WTC11 (cell line): ENCODE measurements around the gene LRRC7. TPM values are rescaled to one million over a fixed set of nuclear protein-coding genes. Genes with fewer than 3 reads are reported as not detected.

Source experiments
- ATAC-seq: fragments of 200-7000 bp; cut with Tn5 transposase; 2 replicates; pipeline ENCODE4 v1.10.0; 2021; ENCODE audit warnings: mild to moderate bottlenecking, moderate library complexity
- CTCF ChIA-PET: fragments of 300-600 bp; sonication (Branson Sonifier 250); formaldehyde crosslinking; loops from one replicate; lab custom pipeline; 2021; ENCODE audit warnings: antibody characterized with exemption; lab: Charles Lee
- POLR2A ChIA-PET: fragments of 350-600 bp; sonication (Branson Sonifier 250); formaldehyde crosslinking; loops from one replicate; lab custom pipeline; 2021; ENCODE audit warnings: antibody characterized with exemption; lab: Charles Lee
- DNase-seq: peaks from one replicate; pipeline ENCODE4 v3.0.0; 2021; ENCODE audit warnings: low spot score
- H3K27ac Mint-ChIP-seq: 2 replicates; pipeline ENCODE4 v1.8.0; 2021; ENCODE audit warnings: mixed read lengths
- H3K27me3 Mint-ChIP-seq: 2 replicates; pipeline ENCODE4 v1.8.0; 2021; ENCODE audit warnings: low read depth, mild to moderate bottlenecking, moderate library complexity, mixed read lengths
- H3K36me3 Mint-ChIP-seq: 2 replicates; pipeline ENCODE4 v1.8.0; 2021; ENCODE audit warnings: mixed read lengths
- H3K4me1 Mint-ChIP-seq: 2 replicates; pipeline ENCODE4 v1.8.0; 2022; ENCODE audit warnings: mixed read lengths
- H3K4me3 Mint-ChIP-seq: 2 replicates; pipeline ENCODE4 v1.8.0; 2021; ENCODE audit warnings: mild to moderate bottlenecking, moderate library complexity, mixed read lengths
- H3K9me3 Mint-ChIP-seq: 2 replicates; pipeline ENCODE4 v1.8.0; 2021; ENCODE audit warnings: mixed read lengths
- ARID4B ChIP-seq: sonication (generic); formaldehyde crosslinking; IDR thresholded peaks from 2 replicates; pipeline ENCODE4 v1.8.0; 2023; ENCODE audit warnings: missing genetic modification reagents, mild to moderate bottlenecking, borderline replicate concordance
- ATF1 ChIP-seq: sonication (generic); formaldehyde crosslinking; IDR thresholded peaks from 2 replicates; pipeline ENCODE4 v1.8.1; 2023; ENCODE audit warnings: mild to moderate bottlenecking, moderate library complexity, missing genetic modification reagents
- CBFB ChIP-seq: sonication (generic); formaldehyde crosslinking; IDR thresholded peaks from 2 replicates; pipeline ENCODE4 v1.8.1; 2022; ENCODE audit warnings: mild to moderate bottlenecking, low read depth, missing genetic modification reagents
- ESRRA ChIP-seq: sonication (generic); formaldehyde crosslinking; IDR thresholded peaks from 2 replicates; pipeline ENCODE4 v1.8.1; 2022; ENCODE audit warnings: mild to moderate bottlenecking, missing genetic modification reagents, borderline replicate concordance
- ETV6 ChIP-seq: sonication (generic); formaldehyde crosslinking; IDR thresholded peaks from 2 replicates; pipeline ENCODE4 v1.8.1; 2022; ENCODE audit warnings: mild to moderate bottlenecking, missing genetic modification reagents
- FOXP1 ChIP-seq: sonication (generic); formaldehyde crosslinking; IDR thresholded peaks from 2 replicates; pipeline ENCODE4 v1.8.0; 2022; ENCODE audit warnings: missing genetic modification reagents, mild to moderate bottlenecking, moderate library complexity, borderline replicate concordance
- OVOL2 ChIP-seq: fragments of 250-450 bp; sonication (Bioruptor Pico); IDR thresholded peaks from 2 replicates; pipeline ENCODE4 v1.9.0; 2021; ENCODE audit warnings: mild to moderate bottlenecking, borderline replicate concordance
- PRRX2 ChIP-seq: fragments of 250-450 bp; sonication (Bioruptor Pico); IDR thresholded peaks from 2 replicates; pipeline ENCODE4 v1.8.0; 2021; ENCODE audit warnings: mild to moderate bottlenecking
- RORB ChIP-seq: fragments of 250-450 bp; sonication (Bioruptor Pico); IDR thresholded peaks from 2 replicates; pipeline ENCODE4 v1.9.0; 2021; ENCODE audit warnings: mild to moderate bottlenecking
- SMAD3 ChIP-seq: sonication (generic); formaldehyde crosslinking; IDR thresholded peaks from 2 replicates; pipeline ENCODE4 v1.8.0; 2022; ENCODE audit warnings: missing genetic modification reagents, mild to moderate bottlenecking, borderline replicate concordance
- TEAD1 ChIP-seq: sonication (generic); formaldehyde crosslinking; IDR thresholded peaks from 2 replicates; pipeline ENCODE4 v1.8.0; 2022; ENCODE audit warnings: mild to moderate bottlenecking, missing genetic modification reagents
- TP53 ChIP-seq: sonication (generic); formaldehyde crosslinking; IDR thresholded peaks from 2 replicates; pipeline ENCODE4 v1.8.1; 2023; ENCODE audit warnings: mild to moderate bottlenecking, missing genetic modification reagents
- ZNF138 ChIP-seq: sonication (generic); formaldehyde crosslinking; conservative IDR thresholded peaks from 2 replicates; pipeline ENCODE4 v1.8.1; 2022; ENCODE audit warnings: mild to moderate bottlenecking, moderate library complexity, missing genetic modification reagents
- ZNF281 ChIP-seq: sonication (generic); formaldehyde crosslinking; IDR thresholded peaks from 2 replicates; pipeline ENCODE4 v1.8.0; 2023; ENCODE audit warnings: mild to moderate bottlenecking, missing genetic modification reagents
- ZNF317 ChIP-seq: sonication (generic); formaldehyde crosslinking; IDR thresholded peaks from 2 replicates; pipeline ENCODE4 v1.8.1; 2023; ENCODE audit warnings: low read depth, mild to moderate bottlenecking, moderate library complexity, missing genetic modification reagents, borderline replicate concordance
- ZNF396 ChIP-seq: fragments of 250-450 bp; sonication (Bioruptor Pico); IDR thresholded peaks from 2 replicates; pipeline ENCODE4 v1.8.0; 2021; ENCODE audit warnings: mild to moderate bottlenecking, moderate library complexity, borderline replicate concordance
- ZSCAN18 ChIP-seq: fragments of 250-450 bp; sonication (Bioruptor Pico); IDR thresholded peaks from 2 replicates; pipeline ENCODE4 v2.1.2; 2022; ENCODE audit warnings: mild to moderate bottlenecking, moderate library complexity
- total RNA-seq: library from RNA; stranded (reverse); gene quantifications from 3 replicates; pipeline ENCODE4 v1.2.3, GENCODE V29; 2021
- TF ChIP-seq, protein P1 (sequence below): sonication (generic); formaldehyde crosslinking; IDR thresholded peaks from 2 replicates; pipeline ENCODE4 v1.8.1; 2022; ENCODE audit warnings: mild to moderate bottlenecking, moderate library complexity, missing genetic modification reagents
- TF ChIP-seq, protein P2 (sequence below): fragments of 200-600 bp; IDR thresholded peaks from 2 replicates; pipeline ENCODE4 v1.8.0; 2022; ENCODE audit warnings: antibody characterized with exemption
- TF ChIP-seq, protein P3 (sequence below): sonication (generic); formaldehyde crosslinking; IDR thresholded peaks from 2 replicates; pipeline ENCODE4 v1.8.1; 2023; ENCODE audit warnings: mild to moderate bottlenecking, missing genetic modification reagents

LRRC7 gene
- total RNA-seq, 1 experiment from 2014 or later, result not detected

DNA sequence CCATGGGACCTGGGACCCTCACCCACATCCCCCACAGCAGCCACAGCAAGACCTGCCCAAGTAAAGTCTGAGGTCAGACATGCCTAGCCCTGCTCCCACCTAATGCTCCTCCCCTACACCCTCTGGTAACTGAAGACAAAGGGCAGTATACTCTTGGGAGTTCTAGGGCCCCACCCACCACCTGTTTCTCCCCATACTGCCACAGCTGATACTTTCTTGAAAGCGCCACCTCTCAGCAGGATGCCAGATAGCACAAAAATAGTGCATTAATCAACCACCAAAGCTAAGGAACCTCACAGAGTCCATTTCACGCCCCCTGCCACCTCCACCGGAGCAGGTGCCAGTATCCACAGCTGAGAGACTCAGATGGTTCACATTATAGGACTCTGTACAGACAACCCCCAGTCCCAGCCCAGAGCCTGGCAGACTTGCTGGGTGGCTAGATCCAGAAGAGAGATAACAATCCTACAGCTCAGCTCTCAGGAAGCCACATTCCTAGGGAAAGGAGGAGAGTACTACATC is 399.6 kb downstream of the LRRC7 start:
- Mint-ChIP-seq H3K4me3 (no peak overlapping the region), H3K4me1 (peaks cover 4% of the 10 kb centered on the region; the same call in 1 of the 2 replicates), H3K27ac (no peak overlapping the region), H3K9me3 (peaks cover 44% of the 10 kb centered on the region), H3K36me3 (0 out of 2 replicates have a peak, but pooled peaks cover 6% of the 10 kb centered on the region), H3K27me3 (no peaks in the 10 kb centered on the region; the same call in 1 of the 2 replicates)
- ATAC-seq, result peak; percentile 48
- ChIA-PET CTCF (no interaction called here), POLR2A (no interaction called here)
- DNase-seq, result no peak
- TF ChIP-seq OVOL2 (CRISPR knock-in tag) (no peak), FOXP1 (no peak), ARID4B (CRISPR knock-in tag) (no peak), CBFB (CRISPR knock-in tag) (no peak), RORB (no peak), SMAD3 (no peak), ZNF138 (no peak), ESRRA (CRISPR knock-in tag) (no peak), ZSCAN18 (CRISPR knock-in tag) (no peak), ZNF396 (CRISPR knock-in tag) (no peak), ZNF317 (CRISPR knock-in tag) (no peak), ETV6 (CRISPR knock-in tag) (no peak), PRRX2 (CRISPR knock-in tag) (no peak), TP53 (CRISPR knock-in tag) (no peak), ZNF281 (CRISPR knock-in tag) (no peak), TEAD1 (CRISPR knock-in tag) (no peak), ATF1 (CRISPR knock-in tag) (no peak)
- TF ChIP-seq, protein P1, sequence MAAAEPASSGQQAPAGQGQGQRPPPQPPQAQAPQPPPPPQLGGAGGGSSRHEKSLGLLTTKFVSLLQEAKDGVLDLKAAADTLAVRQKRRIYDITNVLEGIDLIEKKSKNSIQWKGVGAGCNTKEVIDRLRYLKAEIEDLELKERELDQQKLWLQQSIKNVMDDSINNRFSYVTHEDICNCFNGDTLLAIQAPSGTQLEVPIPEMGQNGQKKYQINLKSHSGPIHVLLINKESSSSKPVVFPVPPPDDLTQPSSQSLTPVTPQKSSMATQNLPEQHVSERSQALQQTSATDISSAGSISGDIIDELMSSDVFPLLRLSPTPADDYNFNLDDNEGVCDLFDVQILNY (CRISPR knock-in tag), result no peak
- TF ChIP-seq, protein P2, sequence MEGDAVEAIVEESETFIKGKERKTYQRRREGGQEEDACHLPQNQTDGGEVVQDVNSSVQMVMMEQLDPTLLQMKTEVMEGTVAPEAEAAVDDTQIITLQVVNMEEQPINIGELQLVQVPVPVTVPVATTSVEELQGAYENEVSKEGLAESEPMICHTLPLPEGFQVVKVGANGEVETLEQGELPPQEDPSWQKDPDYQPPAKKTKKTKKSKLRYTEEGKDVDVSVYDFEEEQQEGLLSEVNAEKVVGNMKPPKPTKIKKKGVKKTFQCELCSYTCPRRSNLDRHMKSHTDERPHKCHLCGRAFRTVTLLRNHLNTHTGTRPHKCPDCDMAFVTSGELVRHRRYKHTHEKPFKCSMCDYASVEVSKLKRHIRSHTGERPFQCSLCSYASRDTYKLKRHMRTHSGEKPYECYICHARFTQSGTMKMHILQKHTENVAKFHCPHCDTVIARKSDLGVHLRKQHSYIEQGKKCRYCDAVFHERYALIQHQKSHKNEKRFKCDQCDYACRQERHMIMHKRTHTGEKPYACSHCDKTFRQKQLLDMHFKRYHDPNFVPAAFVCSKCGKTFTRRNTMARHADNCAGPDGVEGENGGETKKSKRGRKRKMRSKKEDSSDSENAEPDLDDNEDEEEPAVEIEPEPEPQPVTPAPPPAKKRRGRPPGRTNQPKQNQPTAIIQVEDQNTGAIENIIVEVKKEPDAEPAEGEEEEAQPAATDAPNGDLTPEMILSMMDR, result no peak
- TF ChIP-seq, protein P3, sequence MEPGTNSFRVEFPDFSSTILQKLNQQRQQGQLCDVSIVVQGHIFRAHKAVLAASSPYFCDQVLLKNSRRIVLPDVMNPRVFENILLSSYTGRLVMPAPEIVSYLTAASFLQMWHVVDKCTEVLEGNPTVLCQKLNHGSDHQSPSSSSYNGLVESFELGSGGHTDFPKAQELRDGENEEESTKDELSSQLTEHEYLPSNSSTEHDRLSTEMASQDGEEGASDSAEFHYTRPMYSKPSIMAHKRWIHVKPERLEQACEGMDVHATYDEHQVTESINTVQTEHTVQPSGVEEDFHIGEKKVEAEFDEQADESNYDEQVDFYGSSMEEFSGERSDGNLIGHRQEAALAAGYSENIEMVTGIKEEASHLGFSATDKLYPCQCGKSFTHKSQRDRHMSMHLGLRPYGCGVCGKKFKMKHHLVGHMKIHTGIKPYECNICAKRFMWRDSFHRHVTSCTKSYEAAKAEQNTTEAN (CRISPR knock-in tag), result no peak
